HG02970 (cell line): ENCODE results near the gene MFSD1.
"Not testable (repeated sequence)": the region's sequence is repeated elsewhere in the genome, so short reads cannot be mapped to it uniquely, and the experiment has no call there.

Experiments used
- ATAC-seq: cut with Tn5 transposase; IDR thresholded peaks from one replicate; pipeline ENCODE4 v1.9.1; 2021; ENCODE audit warnings: mild to moderate bottlenecking, moderate library complexity, moderate number of reproducible peaks; ENCODE audit not compliant: unreplicated experiment, low FRiP score

The MFSD1 gene

GRCh38 chr3:158775426-158776410, 26.1 kb upstream of the MFSD1 start:
- no peak for ATAC-seq

GRCh38 chr3:158776531-158776930, 25.3 kb upstream of the MFSD1 start:
- no peak for ATAC-seq

GRCh38 chr3:158777161-158777873, 24.5 kb upstream of the MFSD1 start:
- ATAC-seq, result no peak

GRCh38 chr3:158780766-158781165, 21.1 kb upstream of the MFSD1 start:
- no peak for ATAC-seq

- ATAC-seq, result no peak
Measured at GRCh38 chr3:158781191-158781590, 20.7 kb upstream of the MFSD1 start.

- no peak for ATAC-seq
Measured at GRCh38 chr3:158781849-158782248, 20.0 kb upstream of the MFSD1 start.

GRCh38 chr3:158782283-158782989, 19.4 kb upstream of the MFSD1 start:
- ATAC-seq, result no peak

GRCh38 chr3:158783051-158783450, 18.8 kb upstream of the MFSD1 start:
- no peak for ATAC-seq

GRCh38 chr3:158785972-158786371, 15.9 kb upstream of the MFSD1 start:
- no peak for ATAC-seq

- ATAC-seq, result no peak
Measured at GRCh38 chr3:158788446-158788845, 13.4 kb upstream of the MFSD1 start.

GRCh38 chr3:158789592-158789991, 12.3 kb upstream of the MFSD1 start:
- ATAC-seq, result no peak

GRCh38 chr3:158790901-158791589, 10.8 kb upstream of the MFSD1 start:
- peak; percentile 73 for ATAC-seq

GRCh38 chr3:158791590-158791920, 10.3 kb upstream of the MFSD1 start:
- ATAC-seq, result not testable (repeated sequence)

GRCh38 chr3:158792709-158793108, 9.1 kb upstream of the MFSD1 start:
- ATAC-seq, result no peak

GRCh38 chr3:158794206-158794605, 7.6 kb upstream of the MFSD1 start:
- ATAC-seq, result no peak

GRCh38 chr3:158794936-158795518, 6.8 kb upstream of the MFSD1 start:
- ATAC-seq, result no peak

GRCh38 chr3:158801201-158801600, 653 bp upstream of the MFSD1 start:
- no peak for ATAC-seq

GRCh38 chr3:158802409-158803268, 785 bp downstream of the MFSD1 start:
- peak; percentile 35 for ATAC-seq

- ATAC-seq, result no peak
Measured at GRCh38 chr3:158804441-158804840, 2.6 kb downstream of the MFSD1 start.
